HG03571 (cell line): Measurements from ENCODE around the gene NHERF2.
"Not testable (repeated sequence)": the region's sequence is repeated elsewhere in the genome, so short reads cannot be mapped to it uniquely, and the experiment has no call there.

Source experiments
- ATAC-seq: cut with Tn5 transposase; IDR thresholded peaks from one replicate; pipeline ENCODE4 v1.9.1; 2021; ENCODE audit not compliant: unreplicated experiment

NHERF2 gene

DNA sequence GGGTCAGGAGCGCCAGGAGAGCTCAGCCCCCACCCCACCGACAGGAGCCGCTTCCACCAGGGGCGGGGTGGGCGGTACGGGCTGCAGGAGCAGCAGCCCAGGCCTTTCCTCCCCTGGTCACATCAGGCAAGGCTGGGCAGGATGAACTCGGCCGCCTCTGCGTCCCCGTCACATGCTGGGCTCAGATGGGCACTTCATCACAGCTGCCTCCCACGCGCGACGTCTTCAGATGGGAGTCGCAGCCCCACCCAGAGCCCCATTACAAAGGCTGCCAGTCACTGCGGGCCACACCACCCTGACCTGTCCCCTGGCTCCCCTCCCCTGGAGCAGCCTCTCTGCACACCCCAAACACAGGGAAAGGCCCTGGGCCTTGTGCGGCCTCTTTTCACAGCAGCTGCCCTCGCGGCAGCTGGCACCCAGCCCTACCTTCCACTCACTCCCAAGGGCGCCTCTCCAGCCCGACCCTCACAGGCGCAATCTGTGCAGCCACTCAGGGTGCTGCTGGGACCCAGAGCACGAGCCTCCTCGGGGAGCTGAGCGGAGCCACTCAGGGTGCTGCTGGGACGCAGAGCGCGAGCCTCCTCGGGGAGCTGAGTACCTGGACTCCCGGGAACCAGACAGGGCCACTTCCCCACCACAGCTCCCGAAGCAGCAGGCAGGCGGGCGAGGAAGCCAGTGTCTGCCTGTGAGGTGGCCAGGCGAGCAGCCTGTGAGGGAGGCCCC, 21.7 kb upstream of the NHERF2 start:
- ATAC-seq, result no peak

DNA sequence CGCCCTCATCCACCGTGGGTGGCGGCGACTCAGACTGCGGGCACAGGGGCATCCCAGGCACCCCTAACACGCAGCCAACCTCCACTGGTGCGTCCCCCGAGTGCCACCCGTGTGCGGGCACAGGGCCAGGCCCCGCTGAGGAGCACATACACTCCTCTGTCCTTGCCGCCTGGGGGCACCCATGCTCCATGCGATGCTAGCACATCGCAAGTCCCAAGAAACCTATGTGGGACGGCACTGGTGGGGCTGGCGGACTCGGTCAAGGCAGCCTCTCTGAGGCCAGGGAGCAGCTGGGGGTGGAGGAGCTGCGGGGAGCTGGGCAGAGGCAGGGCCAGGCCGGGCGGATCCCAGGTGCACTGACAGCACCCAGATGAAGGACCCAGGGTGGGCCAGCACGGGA, 21.1 kb upstream of the NHERF2 start:
- no peak for ATAC-seq

DNA sequence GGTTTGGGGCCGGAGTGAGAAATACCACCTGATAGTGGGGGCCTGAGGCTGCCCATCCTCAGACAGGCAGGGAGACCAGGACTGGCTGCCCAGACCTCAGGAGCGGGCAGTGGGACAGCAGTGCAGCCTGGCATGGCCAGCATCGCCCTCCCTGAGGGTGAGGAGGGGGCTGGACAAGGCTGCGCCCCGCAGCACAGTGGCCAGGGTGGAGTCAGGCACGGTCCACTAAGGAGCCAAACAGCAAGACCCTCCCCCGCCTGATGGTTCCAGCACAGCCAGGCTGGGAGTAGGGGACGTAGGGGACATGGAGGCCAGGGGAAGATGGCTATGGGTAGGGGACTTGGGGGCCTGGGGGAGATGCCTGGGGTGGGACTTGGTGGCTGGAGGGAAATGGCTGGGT, 20.4 kb upstream of the NHERF2 start:
- no peak for ATAC-seq

DNA sequence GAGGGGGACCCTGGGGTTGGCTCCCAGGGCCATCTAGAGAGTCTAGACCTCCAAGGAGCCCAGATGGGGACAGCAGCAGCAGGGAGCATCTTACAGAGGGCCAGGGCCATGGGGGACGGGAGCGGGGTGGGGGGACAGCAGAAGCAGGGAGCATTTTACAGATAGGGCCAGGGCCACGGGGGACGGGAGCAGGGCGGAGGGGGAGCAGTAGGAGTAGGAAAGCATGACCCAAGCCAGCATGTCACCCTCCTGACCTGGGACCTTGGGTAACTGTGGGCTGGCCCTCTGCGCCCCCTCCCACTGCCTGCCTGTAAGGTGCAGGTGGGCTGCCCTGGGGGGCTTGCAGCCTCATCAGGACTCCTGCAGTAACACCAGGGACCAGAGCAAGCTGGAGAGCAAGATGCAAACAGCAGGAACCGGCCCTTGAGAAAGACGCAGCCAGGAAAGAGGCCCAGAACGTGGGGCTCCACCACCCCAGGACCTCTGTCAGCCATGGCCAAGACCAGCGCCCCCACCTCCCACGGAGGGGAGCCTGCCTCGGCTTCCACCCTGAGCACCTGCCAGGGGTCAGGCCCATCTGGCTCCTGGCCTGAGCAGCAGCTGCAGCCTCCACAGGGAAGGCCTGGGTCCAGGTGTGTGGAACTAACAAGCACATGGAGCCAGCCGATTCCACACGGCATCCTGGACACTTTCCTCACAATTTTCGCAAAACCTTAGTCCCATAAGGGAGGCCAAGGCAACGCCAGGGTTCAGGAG, 19.4 kb upstream of the NHERF2 start:
- no peak for ATAC-seq

DNA sequence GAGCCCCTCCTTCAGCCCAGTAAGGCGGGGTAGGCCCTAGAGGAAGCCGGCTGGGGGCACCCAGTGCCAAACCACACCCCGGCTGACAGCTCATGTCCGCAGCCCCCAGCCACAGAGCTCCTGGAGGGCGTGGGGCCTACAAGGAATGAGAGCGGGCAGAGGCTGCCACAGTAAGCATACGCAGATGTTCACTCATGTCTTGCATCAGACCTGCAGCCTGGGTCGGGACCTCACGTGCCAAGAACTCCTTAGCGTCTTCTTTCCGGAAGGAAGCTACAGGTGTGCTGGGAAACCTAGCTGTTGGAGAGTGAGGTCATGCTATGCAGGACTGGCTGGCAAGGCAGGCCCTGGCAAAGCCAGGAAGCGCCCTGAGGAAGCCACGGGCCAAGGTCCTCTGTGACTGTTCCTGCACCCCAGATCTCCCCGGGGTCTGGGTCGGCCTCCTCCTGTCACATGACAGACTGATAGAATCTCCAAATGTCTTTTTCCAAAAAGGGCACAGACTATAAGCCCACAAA, 18.6 kb upstream of the NHERF2 start:
- no peak for ATAC-seq

DNA sequence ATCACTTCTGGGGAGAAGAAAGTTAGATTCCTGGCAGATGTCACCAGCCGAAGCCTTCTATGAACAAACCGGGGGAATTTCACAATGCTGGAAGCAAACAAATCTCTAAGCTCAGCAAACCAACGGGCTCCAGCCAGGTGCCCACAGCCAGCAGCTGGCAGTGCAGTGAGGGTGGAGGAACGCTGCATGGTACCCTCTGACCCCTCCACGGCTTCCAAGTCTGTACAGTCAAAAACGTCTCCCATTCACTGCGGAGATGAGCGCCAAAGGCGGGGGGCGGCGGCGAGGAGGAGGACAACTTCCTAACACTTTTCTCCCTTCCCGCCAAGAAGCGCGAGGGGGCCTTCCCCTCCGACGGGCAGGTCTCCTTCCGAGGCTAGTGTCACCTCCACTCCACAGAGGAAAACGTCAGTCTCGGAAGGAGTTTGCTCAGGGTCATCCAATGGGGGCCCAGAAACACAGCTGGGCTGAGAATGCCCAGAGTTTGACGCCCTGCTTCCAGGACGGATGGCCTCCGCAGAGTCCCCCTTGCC, 18.0 kb upstream of the NHERF2 start:
- ATAC-seq, result no peak

DNA sequence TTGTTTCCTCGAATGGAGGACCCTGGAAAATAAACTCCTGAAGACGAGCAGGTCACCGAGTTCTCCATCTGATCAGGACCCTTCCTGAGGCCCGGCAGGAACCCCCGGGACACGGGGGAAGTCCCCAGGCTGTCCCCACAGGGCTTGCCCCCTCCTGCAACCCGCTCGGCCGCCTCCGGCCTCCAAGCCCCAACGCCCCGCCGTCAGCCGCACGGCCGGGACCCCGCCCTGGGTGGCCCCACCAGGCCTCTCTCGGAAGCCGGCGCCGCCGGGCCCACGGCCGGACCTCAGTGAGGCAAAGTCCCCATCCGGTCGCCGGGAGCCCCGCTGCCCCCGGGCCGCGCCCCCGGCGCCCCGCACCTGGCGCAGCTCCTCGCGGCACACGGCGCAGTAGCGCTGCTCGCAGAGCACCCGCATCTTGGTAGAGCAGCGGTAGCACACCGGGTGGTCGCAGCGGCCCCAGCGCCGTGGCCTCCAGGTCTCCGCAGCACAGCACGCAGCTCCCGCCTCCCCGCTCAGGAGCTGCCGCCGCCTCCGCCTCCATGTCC, 17.5 kb upstream of the NHERF2 start:
- peak; percentile 31 for ATAC-seq

DNA sequence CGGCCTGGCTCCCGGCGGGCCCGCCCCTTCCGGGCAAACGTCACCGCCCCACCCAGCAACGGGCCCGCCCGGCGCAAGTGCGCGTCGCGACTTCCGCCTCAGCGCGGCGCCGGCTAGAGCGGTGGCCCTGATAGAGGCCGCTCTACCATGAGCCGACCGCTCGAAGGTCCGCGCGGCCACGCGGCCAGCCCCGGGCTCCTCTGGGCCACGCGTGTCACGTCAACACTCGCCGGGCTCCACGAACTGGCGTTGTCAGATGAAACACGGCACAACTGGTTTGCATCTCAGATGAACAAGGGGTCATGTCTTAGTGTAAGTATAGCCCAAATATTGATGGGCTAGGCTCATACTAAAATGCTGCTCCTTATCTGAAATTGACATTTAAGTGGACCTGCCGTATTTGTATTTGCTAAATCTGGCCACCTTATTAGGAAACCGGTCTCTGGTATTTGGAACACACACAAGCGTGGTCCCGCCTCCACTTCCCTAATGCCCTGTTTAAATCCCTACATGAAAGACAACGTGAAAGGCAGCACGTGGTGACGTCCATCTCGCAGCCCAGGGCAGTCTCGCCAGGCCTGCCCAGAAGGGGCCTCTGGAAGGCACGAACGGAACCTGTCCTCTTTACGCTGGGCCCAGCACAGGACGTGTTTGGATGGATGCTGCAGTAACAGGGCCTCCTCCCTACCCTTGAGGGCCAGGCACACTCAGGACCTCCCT, 16.8 kb upstream of the NHERF2 start, which contains the start of gene ZNF598:
ZNF598 (minus strand) TSS at position 31 of the 720 bp plus-strand sequence.
- ATAC-seq, result peak; percentile 70

DNA sequence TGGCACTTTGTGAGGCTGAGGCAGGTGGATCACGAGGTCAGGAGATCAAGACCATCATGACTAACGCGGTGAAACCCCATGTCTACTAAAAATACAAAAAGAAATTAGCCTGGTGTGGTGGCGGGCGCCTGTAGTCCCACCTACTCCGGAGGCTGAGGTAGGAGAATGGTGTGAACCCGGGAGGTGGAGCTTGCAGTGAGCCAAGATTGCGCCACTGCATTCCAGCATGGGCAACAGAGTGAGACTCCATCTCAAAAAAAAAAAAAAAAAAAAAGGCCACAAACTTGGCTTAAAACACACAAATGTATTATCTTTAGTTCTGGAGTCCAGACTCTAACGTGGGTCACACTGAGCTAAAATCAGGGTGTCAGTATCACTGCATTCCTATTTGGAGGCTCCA, 15.0 kb upstream of the NHERF2 start:
- ATAC-seq, result not testable (repeated sequence)

DNA sequence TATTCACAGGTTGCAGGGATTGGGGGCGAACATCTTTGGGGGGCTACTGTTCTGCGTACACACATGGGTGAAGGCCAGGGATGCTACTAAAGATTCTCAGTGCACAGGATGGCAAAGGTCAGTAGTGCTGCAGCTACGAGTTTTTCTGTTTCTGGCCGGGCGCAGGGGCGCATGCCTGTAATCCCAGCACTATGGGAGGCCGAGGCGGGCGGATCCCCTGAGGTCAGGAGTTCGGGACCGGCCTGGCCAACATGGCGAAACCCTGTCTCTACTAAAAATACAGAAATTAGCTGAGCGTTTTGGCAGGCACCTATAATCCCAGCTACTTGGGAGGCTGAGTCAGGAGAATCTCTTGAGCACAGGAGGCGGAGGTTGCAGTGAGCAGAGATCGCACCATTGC, 13.2 kb upstream of the NHERF2 start:
- no peak for ATAC-seq

DNA sequence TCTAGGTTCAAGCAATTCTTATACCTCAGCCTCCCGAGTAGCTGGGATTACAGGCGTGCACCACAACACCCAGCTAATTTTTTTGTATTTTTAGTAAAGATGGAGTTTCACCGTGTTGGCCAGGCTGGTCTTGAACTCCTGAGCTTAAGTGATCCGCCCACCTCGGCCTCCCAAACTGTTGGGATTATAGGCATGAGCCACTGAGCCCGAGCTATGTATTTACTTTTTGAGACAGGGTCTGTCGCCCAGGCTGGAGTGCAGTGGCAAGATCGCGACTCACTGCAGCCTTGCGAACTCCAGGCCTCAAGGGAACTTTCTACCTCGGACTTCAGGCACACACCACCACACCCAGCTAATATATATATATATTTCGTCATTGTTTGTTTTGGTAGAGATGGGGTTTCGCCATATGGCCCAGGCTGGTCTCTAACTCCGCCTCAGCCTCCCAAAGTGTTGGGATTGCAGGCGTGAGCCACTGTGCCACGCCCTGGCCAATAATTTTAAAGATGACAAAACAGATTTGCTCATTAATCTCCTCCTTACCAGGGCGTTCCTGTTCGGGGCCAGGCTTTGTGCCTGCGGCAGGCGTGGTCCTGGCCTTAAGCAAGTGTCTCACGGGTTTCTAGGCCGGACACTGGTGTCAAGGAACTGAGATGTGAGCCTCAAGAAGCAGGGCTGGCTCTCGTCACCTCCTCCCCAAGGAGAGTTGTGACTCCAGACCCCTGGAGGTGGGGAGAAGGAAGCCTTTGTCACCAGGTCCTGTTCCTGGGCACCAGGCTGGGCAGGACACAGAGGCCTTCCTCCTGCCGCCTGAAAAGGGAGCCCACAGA, 11.4 kb upstream of the NHERF2 start:
- ATAC-seq, result no peak

DNA sequence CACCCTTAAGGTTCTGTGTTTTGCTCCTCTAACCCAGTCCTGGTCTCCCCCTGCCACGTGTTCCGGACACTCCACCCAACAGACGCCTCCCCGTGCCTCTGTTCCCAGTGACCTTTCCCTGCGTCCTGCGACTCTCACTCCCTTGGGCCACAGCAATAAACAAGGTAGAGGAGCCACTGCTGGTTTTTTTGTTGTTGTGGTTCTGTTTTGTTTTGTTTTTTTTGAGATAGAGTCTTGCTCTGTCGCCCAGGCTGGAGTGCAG, 10.8 kb upstream of the NHERF2 start:
- no peak for ATAC-seq

DNA sequence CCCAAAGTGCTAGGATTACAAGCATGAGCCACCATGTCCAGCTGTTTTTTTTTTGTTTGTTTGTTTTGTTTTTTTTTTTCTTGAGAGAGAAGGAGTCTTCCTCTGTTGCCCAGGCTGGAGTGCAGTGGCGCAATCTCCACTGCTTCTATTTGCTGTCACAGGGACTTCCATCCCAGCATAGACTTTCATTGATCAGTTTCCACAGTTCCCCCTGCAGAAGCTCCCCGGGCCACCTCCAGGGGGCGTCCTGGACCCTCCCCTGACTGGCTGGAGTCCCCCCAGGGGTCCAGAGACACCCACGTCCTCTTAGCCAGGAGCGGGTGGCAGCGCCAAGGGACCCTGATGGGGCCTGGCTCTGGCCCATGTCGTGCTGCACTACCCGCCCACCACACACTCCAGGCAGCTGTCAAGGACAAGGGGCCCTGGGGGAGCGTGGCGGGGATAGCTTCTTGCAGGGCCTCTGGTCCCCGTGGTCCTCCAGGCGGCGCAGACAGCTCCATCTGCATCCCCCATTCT, 10.2 kb upstream of the NHERF2 start:
- no peak for ATAC-seq

DNA sequence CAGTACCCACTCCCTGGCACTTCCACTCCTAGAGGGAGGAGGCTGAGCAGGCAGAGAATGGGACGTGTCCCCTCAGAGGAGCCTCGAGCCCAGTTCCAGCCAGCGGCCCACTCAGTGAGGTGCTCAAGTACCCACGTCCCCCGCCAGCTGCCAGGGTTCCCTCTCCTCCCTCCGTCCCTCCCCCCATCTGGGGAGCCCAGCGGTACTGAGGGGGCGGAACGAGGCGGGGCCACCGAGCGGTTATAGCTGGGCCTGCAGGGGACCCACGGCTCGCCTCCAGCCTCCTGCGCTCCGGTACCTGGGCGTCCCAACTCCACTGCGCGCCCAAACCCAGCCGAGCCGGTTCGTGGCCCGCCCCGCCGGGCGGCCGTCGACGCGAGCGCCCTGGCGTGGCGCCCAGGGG, 7.2 kb upstream of the NHERF2 start, which contains the start of gene NPW:
NPW (plus strand) TSS at position 268 of the 403 bp plus-strand sequence.
- ATAC-seq, result no peak

DNA sequence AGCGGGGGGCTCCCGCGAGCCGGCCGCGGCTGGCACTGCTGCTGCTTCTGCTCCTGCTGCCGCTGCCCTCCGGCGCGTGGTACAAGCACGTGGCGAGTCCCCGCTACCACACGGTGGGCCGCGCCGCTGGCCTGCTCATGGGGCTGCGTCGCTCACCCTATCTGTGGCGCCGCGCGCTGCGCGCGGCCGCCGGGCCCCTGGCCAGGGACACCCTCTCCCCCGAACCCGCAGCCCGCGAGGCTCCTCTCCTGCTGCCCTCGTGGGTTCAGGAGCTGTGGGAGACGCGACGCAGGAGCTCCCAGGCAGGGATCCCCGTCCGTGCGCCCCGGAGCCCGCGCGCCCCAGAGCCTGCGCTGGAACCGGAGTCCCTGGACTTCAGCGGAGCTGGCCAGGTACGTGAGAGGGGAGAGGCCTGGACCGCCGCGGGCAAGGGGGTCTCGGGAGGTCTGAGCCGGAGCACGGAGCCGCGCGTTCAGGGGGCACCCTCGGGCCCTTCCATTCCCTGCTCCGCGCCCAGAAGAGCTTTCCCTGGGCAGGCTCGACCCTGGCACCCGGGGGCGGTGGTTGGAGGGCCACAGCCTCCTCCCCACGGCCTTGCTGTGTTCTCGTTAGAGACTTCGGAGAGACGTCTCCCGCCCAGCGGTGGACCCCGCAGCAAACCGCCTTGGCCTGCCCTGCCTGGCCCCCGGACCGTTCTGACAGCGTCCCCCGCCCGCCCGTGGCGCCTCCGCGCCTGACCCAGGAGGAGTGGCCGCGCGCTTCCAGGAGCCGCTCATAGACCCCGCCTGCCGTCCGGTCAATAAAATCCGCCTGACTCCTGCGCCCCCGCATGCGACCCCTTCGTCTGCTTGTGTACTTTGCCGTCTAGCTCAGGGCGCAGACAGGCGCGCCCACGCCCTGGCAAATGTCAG, 6.5 kb upstream of the NHERF2 start:
- ATAC-seq, result no peak

DNA sequence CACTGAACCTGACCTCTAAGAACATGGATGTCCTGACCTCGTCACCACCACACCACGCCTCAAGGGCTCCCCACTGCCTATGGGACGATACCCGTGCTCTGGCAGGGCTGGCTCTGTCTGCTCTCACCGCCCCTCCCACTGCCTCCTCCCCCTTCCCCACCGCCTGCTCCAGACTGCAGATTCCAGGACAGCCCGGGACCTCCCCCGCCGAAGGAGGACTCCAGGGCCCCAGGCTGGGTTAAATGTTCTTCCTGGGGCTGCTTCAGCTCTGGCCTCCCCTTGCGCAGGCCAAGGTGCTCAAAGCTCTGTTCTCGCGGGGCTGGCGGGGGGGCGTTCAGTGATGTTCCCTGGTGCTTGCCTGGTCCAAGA, 4.0 kb upstream of the NHERF2 start:
- no peak for ATAC-seq

DNA sequence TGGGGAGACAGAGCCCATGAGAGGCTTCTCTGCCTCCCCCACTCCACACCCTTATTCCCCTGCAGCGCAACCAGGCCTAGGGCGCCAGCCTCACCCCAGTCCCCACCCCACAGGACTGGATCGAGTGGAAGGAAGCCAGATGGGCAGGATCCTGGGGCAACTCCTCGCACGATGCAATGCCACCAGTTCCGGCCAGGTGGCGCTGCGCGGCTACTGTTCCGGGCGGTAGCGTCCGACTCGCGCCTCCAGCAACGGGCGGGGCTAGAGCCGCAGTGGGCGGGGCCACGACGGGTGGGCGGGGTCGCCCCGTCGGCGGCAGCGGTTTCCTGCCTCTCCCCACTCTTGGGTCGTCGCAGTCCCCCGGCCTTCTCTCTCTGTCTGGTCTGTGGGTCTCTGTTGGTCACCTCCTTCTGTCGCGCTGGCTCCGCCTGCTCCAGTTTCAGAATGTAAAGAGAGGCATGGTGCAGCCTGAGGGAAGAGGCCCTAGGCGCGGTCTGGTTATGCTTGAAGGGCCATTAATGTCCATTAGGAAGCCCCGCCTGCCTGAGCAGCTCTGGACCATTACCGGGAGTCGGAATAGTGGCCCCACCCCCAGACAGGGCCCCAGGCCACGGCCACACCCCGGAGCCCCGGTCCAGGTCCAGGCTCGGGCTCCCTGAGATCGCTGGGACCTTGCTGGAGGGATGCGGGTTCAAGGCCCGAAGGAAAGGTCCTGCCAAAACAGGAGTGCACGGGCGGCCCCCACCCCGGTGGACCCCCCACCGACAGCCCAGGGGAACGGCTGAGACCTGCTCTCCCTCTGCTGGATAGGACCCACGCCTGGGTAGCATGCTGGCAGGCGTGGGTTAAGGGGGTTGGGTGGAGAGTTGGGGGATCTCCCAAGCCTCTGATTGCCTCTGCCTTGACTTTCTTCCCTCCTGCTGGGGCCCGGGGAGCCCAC, 3.3 kb upstream of the NHERF2 start:
- peak; percentile 57 for ATAC-seq

DNA sequence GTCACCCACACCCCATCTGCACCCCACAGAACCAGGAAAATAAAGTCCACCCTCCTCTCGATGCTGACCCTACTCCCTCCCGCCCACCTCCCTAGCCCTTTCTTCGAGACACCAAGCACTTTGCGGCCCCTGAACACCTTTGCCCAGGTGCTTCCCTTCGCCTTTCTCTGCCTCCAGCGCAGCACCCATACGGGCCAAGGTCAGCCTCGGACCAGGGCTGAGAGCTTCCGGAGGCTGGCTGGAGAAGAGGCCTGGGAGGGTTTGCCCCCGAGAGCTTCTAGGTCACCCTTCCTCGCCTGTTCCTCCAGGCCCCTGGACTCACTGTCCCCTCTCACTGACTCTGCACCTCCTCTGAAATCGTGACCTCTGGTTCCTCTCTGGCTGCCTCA, 2.7 kb upstream of the NHERF2 start:
- ATAC-seq, result no peak
